Heart left ventricle (tissue), 16 donors: ENCODE measurements around the gene RBBP8. TPM values are rescaled to one million over a fixed set of nuclear protein-coding genes. Genes with fewer than 3 reads are reported as not detected.
"Not testable (repeated sequence)": the region's sequence is repeated elsewhere in the genome, so short reads cannot be mapped to it uniquely, and the experiment has no call there.

ENCODE experiments used
- ATAC-seq, 4 donors: fragments of 200-7000 bp; cut with Tn5 transposase; one replicate each; pipeline ENCODE4 v1.9.1; 2020 to 2022; ENCODE audit warnings: moderate library complexity in 4 of 4, mild to moderate bottlenecking in 3 of 4, moderate number of reproducible peaks in 1 of 4
- DNase-seq, 5 donors: peaks; one replicate each; pipeline ENCODE4 v3.0.0-alpha.2; 2020
- H3K27ac ChIP-seq, 12 donors: fragments of 200-600 bp; sonication (generic) in 4 of 12; one replicate each; pipeline versions ENCODE4 v1.5.0 to v1.8.0; 2016 to 2022; ENCODE audit warnings: mild to moderate bottlenecking in 2 of 12
- H3K27me3 ChIP-seq, 9 donors: fragments of 200-600 bp; sonication (generic) in 2 of 9; one replicate each; pipeline versions ENCODE4 v1.5.1 to v1.8.0; 2016 to 2022; ENCODE audit warnings: mild to moderate bottlenecking in 3 of 9
- H3K36me3 ChIP-seq, 9 donors: fragments of 200-600 bp; sonication (generic) in 2 of 9; one replicate each; pipeline versions ENCODE4 v1.5.0 to v1.8.0; 2018 to 2022; ENCODE audit warnings: mild to moderate bottlenecking in 2 of 9
- H3K4me1 ChIP-seq, 12 donors: fragments of 200-600 bp; sonication (generic) in 4 of 12; one replicate each; pipeline versions ENCODE4 v1.5.0 to v1.8.0; 2016 to 2022; ENCODE audit warnings: mild to moderate bottlenecking in 3 of 12
- H3K4me3 ChIP-seq, 12 donors: fragments of 200-600 bp; sonication (generic) in 4 of 12; one replicate each; pipeline versions ENCODE4 v1.5.0 to v1.8.0; 2017 to 2022; ENCODE audit warnings: mild to moderate bottlenecking in 9 of 12, moderate library complexity in 4 of 12
- H3K9me3 ChIP-seq, 12 donors: fragments of 200-600 bp; sonication (generic) in 4 of 12; one replicate each; pipeline versions ENCODE4 v1.5.0 to v1.8.0; 2016 to 2022; ENCODE audit warnings: mild to moderate bottlenecking in 1 of 12
- POLR2A ChIP-seq, 2 donors: fragments of 450-650 bp; IDR thresholded peaks; one replicate each; pipeline ENCODE4 v1.6.1; 2017; ENCODE audit warnings: antibody characterized with exemption in 2 of 2, mild to moderate bottlenecking in 2 of 2, moderate library complexity in 2 of 2
- WGBS, 4 donors: extraction: QIAGEN DNeasy Blood & Tissue Kit in 2 of 4; methylation state at CpG; one replicate each; pipeline versions ENCODE4 v1.1.5 to v1.1.7; 2013 to 2018; 5-methylcytosine and 5-hydroxymethylcytosine counted together
- intact Hi-C, 10 donors: fragments of 100-400 bp; cut with DNase I; formaldehyde crosslinking; loops; one replicate each; pipeline versions ENCODE4 v1.11.1 to v1.14.2; 2022
- polyA plus RNA-seq, 2 donors: library from polyadenylated mRNA; stranded (reverse); fragments of 200-250 nt; gene quantifications; one replicate each; pipeline ENCODE4 v1.2.3, GENCODE V29; 2013
- total RNA-seq, 9 donors: library from RNA; depleted of rRNA in 2 of 9; stranded (reverse); fragments of >200 nt in 2 of 9; fragmentation: NEBNext Ultra II Directional in 3 of 9; extraction: Animal tissue kit (Norgen Biotek cat#: 25700) in 3 of 9; gene quantifications; one replicate each; pipeline versions ENCODE4 v1.1.0 to v1.2.4, GENCODE V29; 2016 to 2023
- TF ChIP-seq, protein P1 (sequence below), 12 donors: fragments of 200-600 bp; sonication (generic) in 4 of 12; IDR thresholded peaks; one replicate each; pipeline versions ENCODE4 v1.5.0 to v1.8.0; 2018 to 2022; ENCODE audit warnings: antibody characterized with exemption in 12 of 12, mild to moderate bottlenecking in 5 of 12
- donor health status: ischemic (EF 13 %, LVEDD 7.1; RV severe dilation, severe dysfunction).
- donor health status: healthy with polysubstance abuse.
- donor health status: DM: no; HTN: yes; CAD: no.
- donor health status: DM: no; HTN: no; CAD: no.
- donor health status: ischemic (EF 25% LVEDD 6.9; RV normal size, moderate dysfunction).
- donor health status: ischemic (EF 25% LVEDD 5.7; RV mildly dilated, moderate dysfunction).
- donor health status: healthy.
- donor health status: DM: yes; HTN: yes; CAD: no.
- donor health status: ischemic (EF 35%, LVEDD 5.7; RV mildly dilated, moderate dysfunction).
- donor health status: nonischemic (EF 11% LVEDD 7.7; RV severe dilation, severe dysfunction).
- donor health status: DM: yes; HTN: yes; CAD: no.
- donor health status: PGD.
- donor health status: ischemic (EF 29% LVEDD 5.4; RV normal size, mild dysfunction).
- donor health status: nonischemic (EF 23%, LVEDD 6.1; RV moderate dilation, normal function).

Gene RBBP8
- total and polyA plus RNA-seq, 11 donors = 5.1 to 12.2 (median 8.8) TPM

DNA sequence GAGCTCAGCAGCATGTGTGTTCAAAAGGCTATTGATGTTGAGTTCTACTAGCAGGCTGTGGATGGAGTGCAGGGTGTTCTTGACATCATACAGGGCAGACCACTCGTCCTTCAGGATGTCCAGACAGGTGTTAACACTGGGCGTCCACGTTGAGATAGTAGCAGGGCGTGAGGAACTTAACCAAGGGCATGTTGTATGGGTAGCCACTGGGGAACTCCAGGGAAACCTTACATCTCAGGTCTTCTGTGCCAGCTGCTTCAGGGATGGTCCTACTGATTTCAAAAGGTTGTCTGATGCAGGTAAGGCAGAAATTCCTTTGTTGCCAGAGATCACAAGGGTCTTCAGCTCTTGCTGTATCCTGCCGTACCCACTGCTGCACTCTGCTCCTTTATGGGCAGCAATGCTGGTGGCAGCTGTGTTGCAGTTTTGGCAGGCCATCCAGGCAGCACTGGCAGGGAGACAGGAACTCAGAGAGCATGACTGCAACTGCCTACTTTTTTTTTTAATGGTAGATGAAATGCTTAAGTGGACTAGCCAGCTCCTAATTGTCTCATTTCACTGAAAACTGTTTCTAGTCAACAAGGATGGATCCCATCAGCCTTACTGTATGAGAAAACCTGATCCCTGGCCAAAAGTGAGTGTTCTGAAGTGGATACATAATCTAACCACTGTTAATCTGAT, 32.4 kb upstream of the RBBP8 start:
- Histone ChIP-seq H3K36me3 (no peaks in the 10 kb centered on the region), H3K27me3 (no peaks in the 10 kb centered on the region), H3K4me3 (no peak overlapping the region), H3K27ac (no peak overlapping the region), H3K9me3 (no peaks in the 10 kb centered on the region), H3K4me1 (no peaks in the 10 kb centered on the region)
- 41 to 54% (median 48%) methylated on average over 5 of the region's 5 CpGs for WGBS, 4 donors
- DNase-seq = peak; percentile 16 to 48 (median 44)
- peak; percentile 51 to 79 (median 71) for ATAC-seq
- TF ChIP-seq, protein P1, sequence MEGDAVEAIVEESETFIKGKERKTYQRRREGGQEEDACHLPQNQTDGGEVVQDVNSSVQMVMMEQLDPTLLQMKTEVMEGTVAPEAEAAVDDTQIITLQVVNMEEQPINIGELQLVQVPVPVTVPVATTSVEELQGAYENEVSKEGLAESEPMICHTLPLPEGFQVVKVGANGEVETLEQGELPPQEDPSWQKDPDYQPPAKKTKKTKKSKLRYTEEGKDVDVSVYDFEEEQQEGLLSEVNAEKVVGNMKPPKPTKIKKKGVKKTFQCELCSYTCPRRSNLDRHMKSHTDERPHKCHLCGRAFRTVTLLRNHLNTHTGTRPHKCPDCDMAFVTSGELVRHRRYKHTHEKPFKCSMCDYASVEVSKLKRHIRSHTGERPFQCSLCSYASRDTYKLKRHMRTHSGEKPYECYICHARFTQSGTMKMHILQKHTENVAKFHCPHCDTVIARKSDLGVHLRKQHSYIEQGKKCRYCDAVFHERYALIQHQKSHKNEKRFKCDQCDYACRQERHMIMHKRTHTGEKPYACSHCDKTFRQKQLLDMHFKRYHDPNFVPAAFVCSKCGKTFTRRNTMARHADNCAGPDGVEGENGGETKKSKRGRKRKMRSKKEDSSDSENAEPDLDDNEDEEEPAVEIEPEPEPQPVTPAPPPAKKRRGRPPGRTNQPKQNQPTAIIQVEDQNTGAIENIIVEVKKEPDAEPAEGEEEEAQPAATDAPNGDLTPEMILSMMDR (IDR thresholded peaks at IDR 0.05) = no peak
- no peak for TF ChIP-seq POLR2A (IDR thresholded peaks at IDR 0.05)
- intact Hi-C loops = no loop called here

DNA sequence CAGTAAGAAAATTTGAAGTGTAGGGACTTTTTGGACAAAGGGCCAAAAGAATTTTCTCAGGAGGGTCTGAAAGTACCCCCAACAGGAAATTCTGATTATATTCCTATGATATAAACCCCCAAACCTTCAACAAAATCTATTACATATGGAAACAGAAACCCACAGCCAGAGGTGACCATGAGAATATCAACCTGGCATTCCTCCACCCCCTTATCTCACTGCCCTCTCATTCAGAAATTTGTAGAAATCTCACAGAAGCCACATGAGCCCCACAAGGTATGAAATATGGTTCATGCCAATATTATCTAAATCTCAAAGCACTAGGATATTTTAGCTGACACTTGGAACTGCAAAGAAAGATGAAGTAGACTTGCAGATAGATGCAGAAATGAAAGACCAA, 31.0 kb upstream of the RBBP8 start:
- H3K27me3 ChIP-seq = no peaks in the 10 kb centered on the region
- DNase-seq = no peak
- intact Hi-C loops = no loop called here
- no peaks in the 10 kb centered on the region for H3K4me1 ChIP-seq
- TF ChIP-seq, protein P1 (IDR thresholded peaks at IDR 0.05) = no peak
- no peak for TF ChIP-seq POLR2A (IDR thresholded peaks at IDR 0.05)
- H3K36me3 ChIP-seq = no peaks in the 10 kb centered on the region
- no peak for ATAC-seq
- no peak overlapping the region for H3K4me3 ChIP-seq
- no peaks in the 10 kb centered on the region for H3K9me3 ChIP-seq
- no peak overlapping the region for H3K27ac ChIP-seq

DNA sequence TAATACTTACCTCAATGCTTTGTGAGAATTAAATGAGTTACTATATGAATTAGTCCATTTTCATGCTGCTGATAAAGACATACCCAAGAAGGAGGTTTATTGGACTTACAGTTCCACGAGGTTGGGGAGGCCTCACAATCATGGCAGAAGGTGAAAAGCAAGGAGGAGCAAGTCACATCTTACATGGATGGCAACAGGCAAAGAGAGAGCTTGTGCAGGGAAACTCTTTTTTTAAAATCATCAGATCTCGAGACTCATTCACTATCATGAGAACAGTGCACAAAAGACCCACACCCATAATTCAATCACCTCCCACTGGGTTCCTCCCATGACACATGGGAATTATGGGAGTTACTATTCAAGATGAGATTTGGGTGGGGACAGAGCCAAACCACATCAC, 29.9 kb upstream of the RBBP8 start:
- H3K27ac ChIP-seq, H3K4me1 ChIP-seq, DNase-seq, H3K9me3 ChIP-seq, H3K4me3 ChIP-seq, ATAC-seq, intact Hi-C loops, H3K36me3 ChIP-seq, H3K27me3 ChIP-seq: not testable (repeated sequence)
- 84 to 88% (median 87%) methylated on average over 2 of the region's 2 CpGs for WGBS, 4 donors

DNA sequence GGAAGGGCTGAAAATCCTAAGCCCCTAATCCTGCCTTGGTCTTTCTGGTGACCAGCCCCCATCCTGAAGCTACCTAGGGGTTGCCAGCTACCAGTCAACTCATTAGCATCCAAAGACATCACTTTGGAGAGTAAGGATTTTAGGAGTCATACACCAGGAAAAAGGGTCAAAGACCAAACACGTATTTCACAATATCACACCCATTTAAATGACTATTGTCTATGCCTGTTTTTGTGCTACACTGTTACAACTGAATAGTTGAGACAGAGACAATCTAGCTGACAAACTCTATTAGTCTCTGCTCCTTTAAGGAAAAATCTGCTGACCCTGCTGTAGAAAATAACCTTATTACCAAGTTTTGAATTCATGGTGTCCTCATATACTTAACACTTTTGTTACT, 21.0 kb upstream of the RBBP8 start:
- DNase-seq (no peak), ATAC-seq (no peak)
- 80 to 96% (median 88%) methylated on average over 1 of the region's 1 CpG for WGBS, 4 donors
- H3K27ac ChIP-seq = no peak overlapping the region
- H3K9me3 ChIP-seq = no peaks in the 10 kb centered on the region
- H3K4me3 ChIP-seq = no peak overlapping the region
- H3K4me1 ChIP-seq = no peaks in the 10 kb centered on the region
- H3K36me3 ChIP-seq = no peaks in the 10 kb centered on the region
- intact Hi-C loops = loop anchor here in 1 of 10 donors (10.0 kb wide), 1 partner anchor 57 kb away; no protein-coding TSS in a partner anchor
- no peak for TF ChIP-seq POLR2A (IDR thresholded peaks at IDR 0.05)
- TF ChIP-seq, protein P1 (IDR thresholded peaks at IDR 0.05) = no peak
- H3K27me3 ChIP-seq = no peaks in the 10 kb centered on the region

DNA sequence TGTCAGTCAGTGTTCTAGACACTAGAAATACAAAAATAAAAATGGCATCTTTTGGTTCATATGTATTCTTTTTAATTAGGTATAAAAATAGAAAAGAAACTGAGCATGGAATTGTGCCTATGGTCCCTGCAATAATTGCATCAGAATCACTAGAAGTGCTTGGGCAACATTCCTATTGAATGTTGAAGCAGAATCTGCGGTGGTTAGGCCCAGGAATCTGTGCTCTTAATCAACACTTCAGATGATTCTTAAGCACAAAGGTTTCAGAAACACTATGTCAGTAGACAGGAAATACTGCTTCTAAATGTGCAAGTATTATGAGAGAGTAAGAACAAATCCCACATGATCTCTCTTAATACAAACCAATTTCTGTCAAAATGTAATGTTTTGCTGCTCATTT, 20.3 kb upstream of the RBBP8 start:
- no peak overlapping the region for H3K4me3 ChIP-seq
- intact Hi-C loops = loop anchor here in 1 of 10 donors (10.0 kb wide), 1 partner anchor 58 kb away; no protein-coding TSS in a partner anchor
- WGBS, 4 donors = 89 to 100% (median 96%) methylated on average over 1 of the region's 1 CpG
- no peaks in the 10 kb centered on the region for H3K27me3 ChIP-seq
- H3K36me3 ChIP-seq = no peaks in the 10 kb centered on the region
- no peak overlapping the region for H3K27ac ChIP-seq
- H3K9me3 ChIP-seq = no peaks in the 10 kb centered on the region
- no peaks in the 10 kb centered on the region for H3K4me1 ChIP-seq
- TF ChIP-seq POLR2A (IDR thresholded peaks at IDR 0.05) = no peak
- TF ChIP-seq, protein P1 (IDR thresholded peaks at IDR 0.05) = no peak
- DNase-seq = no peak
- no peak for ATAC-seq
